Right cardiac atrium (tissue), 5 donors: Measurements from ENCODE around the gene CETP. TPM values are rescaled to one million over a fixed set of nuclear protein-coding genes. Genes with fewer than 3 reads are reported as not detected.
"Not testable (repeated sequence)": the region's sequence is repeated elsewhere in the genome, so short reads cannot be mapped to it uniquely, and the experiment has no call there.

Experiments
- ATAC-seq, 2 donors: fragments of 200-7000 bp; cut with Tn5 transposase; one replicate each; pipeline versions ENCODE4 v1.8.0 to v1.9.1; 2020; ENCODE audit warnings: moderate library complexity in 2 of 2, mild to moderate bottlenecking in 1 of 2
- DNase-seq, 3 donors: peaks; one replicate each; pipeline ENCODE4 v3.0.0-alpha.2; 2020
- H3K27ac ChIP-seq: one replicate; pipeline ENCODE4 v1.5.1; 2013; ENCODE audit warnings: mild to moderate bottlenecking, low read length, control low read depth, moderate library complexity
- H3K27me3 ChIP-seq: one replicate; pipeline ENCODE4 v1.6.1; 2013; ENCODE audit not compliant: control insufficient read depth, insufficient read depth
- H3K4me1 ChIP-seq: one replicate; pipeline ENCODE4 v1.6.1; 2013; ENCODE audit warnings: low read length; ENCODE audit not compliant: control insufficient read depth, insufficient read depth
- H3K4me3 ChIP-seq: one replicate; pipeline ENCODE4 v1.5.1; 2013; ENCODE audit warnings: low read length, control low read depth
- H3K9me3 ChIP-seq: one replicate; pipeline ENCODE4 v1.6.1; 2013; ENCODE audit warnings: low read length; ENCODE audit not compliant: control insufficient read depth
- WGBS: extraction: QIAGEN DNeasy Blood & Tissue Kit; methylation state at CpG from one replicate; pipeline ENCODE4 v1.1.7; 2013; 5-methylcytosine and 5-hydroxymethylcytosine counted together
- intact Hi-C, 4 donors: fragments of 100-400 bp; cut with DNase I; formaldehyde crosslinking; loops; one replicate each; pipeline versions ENCODE4 v1.11.0 to v1.14.0; 2022 to 2023
- polyA plus RNA-seq: library from polyadenylated mRNA; stranded (reverse); fragments of 200-250 nt; gene quantifications from one replicate; pipeline ENCODE4 v1.2.3, GENCODE V29; 2013
- total RNA-seq, 4 donors: library from RNA; stranded (reverse); fragmentation: NEBNext Ultra II Directional; extraction: Animal tissue kit (Norgen Biotek cat#: 25700); gene quantifications; one replicate each; pipeline ENCODE4 v1.2.1, GENCODE V29; 2021
- donor health status: healthy with polysubstance abuse.
- donor health status: DM: no; HTN: yes; CAD: no.
- donor health status: DM: no; HTN: no; CAD: no.
- donor health status: DM: no; HTN: yes; CAD: no; lungs with severe emphysema.
- donor health status: DM: yes; HTN: yes; CAD: no.

CETP gene
- total and polyA plus RNA-seq, 5 donors, result 0.34 to 0.59 (median 0.46) TPM; not detected in 2

- 74% methylated on average over 22 of the region's 22 CpGs for WGBS
- Histone ChIP-seq H3K27ac (no peak overlapping the region), H3K27me3 (no peaks in the 10 kb centered on the region), H3K4me3 (no peak overlapping the region), H3K4me1 (peaks cover 6% of the 10 kb centered on the region), H3K9me3 (no peaks in the 10 kb centered on the region)
- peak in 1 of 3 donors; percentile 53 for DNase-seq
- ATAC-seq, result peak in 1 of 2 donors; percentile 18
- intact Hi-C loops, result no loop called here
Measured at GRCh38 chr16:57003439-57004386, 42.0 kb downstream of the CETP start.

GRCh38 chr16:57004387-57005250, 42.9 kb downstream of the CETP start:
- H3K27ac ChIP-seq, result no peak overlapping the region
- peaks cover 6% of the 10 kb centered on the region for H3K4me1 ChIP-seq
- H3K9me3 ChIP-seq, result no peaks in the 10 kb centered on the region
- WGBS, result 77% methylated on average over 15 of the region's 15 CpGs
- intact Hi-C loops, result no loop called here
- ATAC-seq (no peak), DNase-seq (no peak)
- H3K4me3 ChIP-seq, result no peak overlapping the region
- H3K27me3 ChIP-seq, result no peaks in the 10 kb centered on the region

GRCh38 chr16:57005597-57005996, 43.8 kb downstream of the CETP start:
- DNase-seq, H3K27ac ChIP-seq, intact Hi-C loops, ATAC-seq, H3K4me3 ChIP-seq, H3K4me1 ChIP-seq, H3K27me3 ChIP-seq, H3K9me3 ChIP-seq: not testable (repeated sequence)
- WGBS, result 67% methylated on average over 2 of the region's 2 CpGs

GRCh38 chr16:57007050-57007449, 45.3 kb downstream of the CETP start:
- no peak for ATAC-seq
- WGBS, result 72% methylated on average over 5 of the region's 5 CpGs
- intact Hi-C loops, result no loop called here

GRCh38 chr16:57007530-57007929, 45.8 kb downstream of the CETP start:
- no peak overlapping the region for H3K27ac ChIP-seq
- H3K9me3 ChIP-seq, result no peaks in the 10 kb centered on the region
- WGBS, result 88% methylated on average over 3 of the region's 3 CpGs
- DNase-seq (no peak), ATAC-seq (no peak)
- H3K27me3 ChIP-seq, result no peaks in the 10 kb centered on the region
- H3K4me3 ChIP-seq, result no peak overlapping the region
- intact Hi-C loops, result no loop called here
- no peaks in the 10 kb centered on the region for H3K4me1 ChIP-seq

More at GRCh38 chr16:57007050-57007449, 45.3 kb downstream of the CETP start:
- no peak overlapping the region for H3K27ac ChIP-seq
- no peaks in the 10 kb centered on the region for H3K27me3 ChIP-seq
- H3K4me1 ChIP-seq, result no peaks in the 10 kb centered on the region
- no peak for DNase-seq
- no peak overlapping the region for H3K4me3 ChIP-seq
- H3K9me3 ChIP-seq, result no peaks in the 10 kb centered on the region

- ATAC-seq (no peak), DNase-seq (no peak)
- Histone ChIP-seq H3K27me3 (no peaks in the 10 kb centered on the region), H3K4me3 (no peak overlapping the region), H3K9me3 (no peaks in the 10 kb centered on the region), H3K4me1 (no peaks in the 10 kb centered on the region), H3K27ac (no peak overlapping the region)
- 98% methylated on average over 1 of the region's 1 CpG for WGBS
- intact Hi-C loops, result no loop called here
Measured at GRCh38 chr16:57008440-57008839, 46.7 kb downstream of the CETP start.

GRCh38 chr16:57009643-57010170, 48.0 kb downstream of the CETP start:
- DNase-seq, result no peak

GRCh38 chr16:57012353-57012752, 50.6 kb downstream of the CETP start:
- Histone ChIP-seq H3K4me3 (no peak overlapping the region), H3K27me3 (no peaks in the 10 kb centered on the region), H3K9me3 (no peaks in the 10 kb centered on the region), H3K4me1 (no peaks in the 10 kb centered on the region), H3K27ac (no peak overlapping the region)
- no peak for ATAC-seq
- intact Hi-C loops, result no loop called here
- no peak for DNase-seq
- WGBS, result 89% methylated on average over 13 of the region's 13 CpGs

More at GRCh38 chr16:57009643-57010170, 48.0 kb downstream of the CETP start:
- intact Hi-C loops, result no loop called here
- Histone ChIP-seq H3K27me3 (no peaks in the 10 kb centered on the region), H3K9me3 (no peaks in the 10 kb centered on the region), H3K4me3 (no peak overlapping the region), H3K4me1 (no peaks in the 10 kb centered on the region), H3K27ac (no peak overlapping the region)
- WGBS, result 93% methylated on average over 2 of the region's 2 CpGs
- ATAC-seq, result no peak

GRCh38 chr16:57013229-57013628, 51.5 kb downstream of the CETP start:
- Histone ChIP-seq H3K9me3 (no peaks in the 10 kb centered on the region), H3K27ac (no peak overlapping the region), H3K4me1 (no peaks in the 10 kb centered on the region), H3K27me3 (no peaks in the 10 kb centered on the region), H3K4me3 (no peak overlapping the region)
- whole genome bisulfite sequencing, result 71% methylated on average over 2 of the region's 2 CpGs
- intact Hi-C loops, result no loop called here
- ATAC-seq (no peak), DNase-seq (no peak)

- Histone ChIP-seq H3K4me1 (no peaks in the 10 kb centered on the region), H3K4me3 (no peak overlapping the region), H3K27me3 (no peaks in the 10 kb centered on the region), H3K9me3 (no peaks in the 10 kb centered on the region), H3K27ac (peak overlapping the region; percentile 69)
- intact Hi-C loops, result no loop called here
- no peak for DNase-seq
- 86% methylated on average over 2 of the region's 2 CpGs for WGBS
- ATAC-seq, result no peak
Measured at GRCh38 chr16:57013902-57014301, 52.2 kb downstream of the CETP start.

GRCh38 chr16:57016301-57016700, 54.6 kb downstream of the CETP start:
- H3K9me3 ChIP-seq, result no peaks in the 10 kb centered on the region
- WGBS, result 92% methylated on average over 6 of the region's 6 CpGs
- H3K4me1 ChIP-seq, result no peaks in the 10 kb centered on the region
- DNase-seq (no peak), ATAC-seq (no peak)
- no peak overlapping the region for H3K4me3 ChIP-seq
- no peaks in the 10 kb centered on the region for H3K27me3 ChIP-seq
- intact Hi-C loops, result no loop called here
- H3K27ac ChIP-seq, result no peak overlapping the region
